ENCODE measurements around the gene PLA1A. TPM values are rescaled to one million over a fixed set of nuclear protein-coding genes. Genes with fewer than 3 reads are reported as not detected.

The PLA1A gene
- total RNA-seq, 4 donors from 2014 or later: 0.70 to 4.1 (median 0.85) TPM; not detected in 1

DNA sequence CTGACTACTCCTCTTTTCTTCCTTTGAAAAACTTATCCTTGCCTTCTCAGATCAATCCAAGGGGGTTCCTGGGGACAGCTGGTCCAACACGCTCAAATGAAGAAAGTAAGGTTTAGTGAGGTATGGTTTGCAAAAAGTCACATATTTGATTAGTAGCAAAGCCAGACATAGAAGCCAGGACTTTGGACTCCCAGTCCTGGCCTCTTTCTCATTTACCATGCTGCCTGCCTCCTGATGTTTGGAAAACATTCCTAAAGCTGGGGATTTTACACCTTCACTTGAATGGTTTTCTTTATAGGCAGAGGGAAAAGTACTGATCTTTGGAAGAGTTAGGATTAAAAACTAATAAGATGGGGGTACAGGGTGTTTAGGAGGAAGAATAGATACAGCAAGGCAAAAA, 48.1 kb downstream of the PLA1A start:
- Histone ChIP-seq H3K4me1 (no peaks in the 10 kb centered on the region), H3K4me3 (no peak overlapping the region), H3K27ac (no peak overlapping the region), H3K36me3 (no peaks in the 10 kb centered on the region), H3K9me3 (no peaks in the 10 kb centered on the region), H3K27me3 (no peaks in the 10 kb centered on the region)
- no peak for DNase-seq
- TF ChIP-seq, protein P1, sequence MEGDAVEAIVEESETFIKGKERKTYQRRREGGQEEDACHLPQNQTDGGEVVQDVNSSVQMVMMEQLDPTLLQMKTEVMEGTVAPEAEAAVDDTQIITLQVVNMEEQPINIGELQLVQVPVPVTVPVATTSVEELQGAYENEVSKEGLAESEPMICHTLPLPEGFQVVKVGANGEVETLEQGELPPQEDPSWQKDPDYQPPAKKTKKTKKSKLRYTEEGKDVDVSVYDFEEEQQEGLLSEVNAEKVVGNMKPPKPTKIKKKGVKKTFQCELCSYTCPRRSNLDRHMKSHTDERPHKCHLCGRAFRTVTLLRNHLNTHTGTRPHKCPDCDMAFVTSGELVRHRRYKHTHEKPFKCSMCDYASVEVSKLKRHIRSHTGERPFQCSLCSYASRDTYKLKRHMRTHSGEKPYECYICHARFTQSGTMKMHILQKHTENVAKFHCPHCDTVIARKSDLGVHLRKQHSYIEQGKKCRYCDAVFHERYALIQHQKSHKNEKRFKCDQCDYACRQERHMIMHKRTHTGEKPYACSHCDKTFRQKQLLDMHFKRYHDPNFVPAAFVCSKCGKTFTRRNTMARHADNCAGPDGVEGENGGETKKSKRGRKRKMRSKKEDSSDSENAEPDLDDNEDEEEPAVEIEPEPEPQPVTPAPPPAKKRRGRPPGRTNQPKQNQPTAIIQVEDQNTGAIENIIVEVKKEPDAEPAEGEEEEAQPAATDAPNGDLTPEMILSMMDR (IDR thresholded peaks at IDR 0.05): no peak
- TF ChIP-seq POLR2A (IDR thresholded peaks at IDR 0.05): no peak

DNA sequence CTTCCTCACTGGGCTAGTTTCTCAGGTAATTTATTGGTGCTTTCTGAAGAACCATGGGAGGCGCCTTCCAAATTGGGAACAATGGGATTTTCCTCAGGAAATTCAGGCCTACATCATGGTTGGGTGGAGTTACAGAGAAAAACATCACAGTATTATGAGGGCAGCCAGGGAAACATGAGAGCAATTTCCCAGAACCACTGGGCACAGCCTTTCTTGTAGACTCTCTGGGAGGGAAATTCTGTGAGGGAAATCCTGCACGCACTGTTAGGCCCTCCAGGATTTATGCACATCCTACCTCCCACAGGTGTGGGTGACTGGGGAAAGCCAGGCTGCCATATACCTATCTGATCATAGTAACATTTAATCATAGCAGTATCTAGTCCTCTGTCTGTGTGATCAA, 49.5 kb downstream of the PLA1A start:
- TF ChIP-seq POLR2A (IDR thresholded peaks at IDR 0.05): no peak
- TF ChIP-seq, protein P1 (IDR thresholded peaks at IDR 0.05): no peak
- Histone ChIP-seq H3K27me3 (no peaks in the 10 kb centered on the region), H3K4me1 (no peaks in the 10 kb centered on the region), H3K4me3 (no peak overlapping the region), H3K9me3 (no peaks in the 10 kb centered on the region), H3K36me3 (no peaks in the 10 kb centered on the region), H3K27ac (peak overlapping the region in 3 of 4 donors; percentile 13 to 60 (median 59))
- DNase-seq: no peak

DNA sequence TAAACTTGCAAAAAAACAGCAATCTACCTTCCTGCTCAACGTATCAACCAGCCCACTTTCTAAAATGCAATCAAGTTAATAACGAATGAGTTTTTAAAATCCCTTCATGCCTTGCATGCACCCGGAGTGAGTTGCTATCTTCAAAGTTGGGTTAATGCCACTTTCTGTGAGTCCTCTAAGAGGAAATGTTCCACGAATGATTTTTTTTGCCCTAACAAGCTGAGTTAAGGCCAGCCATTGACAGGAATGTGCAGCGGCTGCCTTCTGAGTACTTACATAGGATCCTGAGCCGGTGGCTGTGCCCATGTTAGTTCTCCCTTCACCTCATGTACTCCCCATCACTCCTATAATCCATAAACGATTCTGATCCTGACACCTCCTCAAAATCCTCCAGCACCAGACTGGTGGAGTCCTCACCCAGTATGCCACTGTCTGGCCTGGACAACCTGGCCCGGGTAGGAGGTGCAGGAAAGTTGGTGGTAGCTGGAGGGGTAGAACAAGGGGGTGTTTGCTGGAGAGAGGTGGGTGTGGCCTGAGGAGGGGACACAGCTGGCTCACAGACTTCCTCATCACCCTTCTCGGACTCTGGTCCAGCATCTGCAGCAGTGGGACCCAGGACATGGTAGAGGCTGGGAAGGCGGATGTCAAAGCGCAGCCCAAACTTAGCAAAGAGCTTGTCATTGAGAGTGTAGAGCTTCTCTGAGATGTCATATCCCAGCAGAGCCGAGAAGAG, 50.3 kb downstream of the PLA1A start:
- Histone ChIP-seq H3K4me3 (no peak overlapping the region), H3K36me3 (no peaks in the 10 kb centered on the region), H3K27me3 (no peaks in the 10 kb centered on the region), H3K27ac (peak overlapping the region; percentile 12 to 60 (median 36)), H3K4me1 (no peaks in the 10 kb centered on the region), H3K9me3 (no peaks in the 10 kb centered on the region)
- TF ChIP-seq, protein P1 (IDR thresholded peaks at IDR 0.05): no peak
- no peak for TF ChIP-seq POLR2A (IDR thresholded peaks at IDR 0.05)
- DNase-seq: no peak

DNA sequence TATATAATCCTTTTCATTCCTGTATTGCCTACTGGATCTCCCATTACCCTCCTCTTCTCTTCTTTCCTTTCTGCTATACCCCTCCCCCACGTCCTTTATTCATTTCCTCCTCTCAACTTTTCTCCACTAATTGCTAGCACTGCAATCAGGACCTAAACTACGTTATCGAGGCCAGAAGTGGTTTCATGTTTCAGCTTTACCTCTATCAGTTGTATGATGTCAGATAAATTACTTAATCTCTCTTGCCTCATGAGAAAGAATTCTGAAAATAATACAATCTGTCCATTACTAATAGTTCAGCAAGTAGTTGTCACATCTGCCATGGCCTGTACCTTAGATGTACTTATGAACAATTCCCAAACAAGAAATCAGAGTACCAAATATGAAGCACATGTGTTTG, 52.1 kb downstream of the PLA1A start:
- no peaks in the 10 kb centered on the region for H3K9me3 ChIP-seq
- TF ChIP-seq, protein P1 (IDR thresholded peaks at IDR 0.05): no peak
- no peak for TF ChIP-seq POLR2A (IDR thresholded peaks at IDR 0.05)
- H3K27me3 ChIP-seq: no peaks in the 10 kb centered on the region
- H3K4me1 ChIP-seq: no peaks in the 10 kb centered on the region
- no peak overlapping the region for H3K4me3 ChIP-seq
- no peak for DNase-seq
- no peak overlapping the region for H3K27ac ChIP-seq
- no peaks in the 10 kb centered on the region for H3K36me3 ChIP-seq

DNA sequence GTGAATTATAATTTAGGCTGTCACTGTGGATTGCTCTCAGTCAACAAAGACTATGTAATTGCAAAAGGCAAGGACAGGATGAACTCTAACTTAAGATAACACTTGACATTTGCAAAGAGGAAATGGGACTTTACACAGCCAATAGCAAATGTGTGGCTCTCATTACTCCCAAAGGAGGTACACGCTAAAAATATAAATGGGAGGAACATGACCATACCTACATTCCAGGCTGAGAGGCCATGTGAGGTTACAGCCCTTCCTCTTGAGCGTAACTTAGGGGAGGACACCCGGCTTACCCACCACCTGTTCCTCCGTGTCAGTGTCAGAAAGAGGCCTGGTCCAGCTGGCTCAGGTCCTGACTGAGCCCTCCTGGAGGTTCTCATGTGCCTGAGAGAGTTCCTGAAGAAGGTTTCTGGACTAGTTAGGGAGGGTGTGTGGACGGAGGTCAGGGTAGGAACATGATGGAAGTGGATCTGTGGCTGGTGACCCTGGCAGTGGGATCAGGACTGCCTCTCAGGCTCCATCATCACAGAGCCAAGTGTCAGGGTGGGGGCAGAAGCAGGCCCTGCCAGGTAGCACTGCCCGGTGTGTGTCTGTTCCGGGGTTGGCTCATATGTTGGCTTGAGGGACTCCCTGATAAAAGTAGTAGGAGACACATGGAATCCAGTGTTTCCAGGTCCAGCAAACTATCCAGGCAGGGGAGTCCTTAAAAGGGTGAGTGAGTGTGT, 54.8 kb downstream of the PLA1A start:
- H3K27me3 ChIP-seq: no peaks in the 10 kb centered on the region
- no peaks in the 10 kb centered on the region for H3K9me3 ChIP-seq
- no peak overlapping the region for H3K4me3 ChIP-seq
- no peaks in the 10 kb centered on the region for H3K4me1 ChIP-seq
- peak overlapping the region in 2 of 4 donors; percentile 30 to 37 for H3K27ac ChIP-seq
- no peaks in the 10 kb centered on the region for H3K36me3 ChIP-seq
- TF ChIP-seq POLR2A (IDR thresholded peaks at IDR 0.05): no peak
- TF ChIP-seq, protein P1 (IDR thresholded peaks at IDR 0.05): no peak
- no peak for DNase-seq

All from Peyer's patch (tissue), 4 donors.